Measurements from ENCODE around the gene BEND2. TPM values are rescaled to one million over a fixed set of nuclear protein-coding genes. Genes with fewer than 3 reads are reported as not detected.

The BEND2 gene
- total and polyA plus RNA-seq, 5 donors from 2014 or later: 0.91 TPM; not detected in 4

DNA sequence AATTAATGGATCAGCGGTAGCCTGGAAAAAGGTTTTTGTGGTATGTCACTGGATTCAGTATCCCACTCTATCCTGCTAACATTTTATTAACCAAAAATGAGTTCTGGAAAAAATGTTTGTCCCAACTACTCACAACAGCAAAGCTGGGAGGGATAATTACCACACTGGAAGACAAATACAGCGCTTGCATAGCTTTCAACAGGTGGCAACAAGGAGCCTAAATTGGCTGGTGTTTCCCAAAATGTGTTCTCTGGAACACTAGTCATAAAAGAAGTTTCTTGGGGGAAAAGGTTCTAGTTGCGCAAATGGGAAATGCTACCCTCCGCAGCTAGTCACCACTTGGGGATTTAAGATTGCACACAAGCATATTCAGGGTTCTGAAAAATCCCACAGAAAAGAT lies 54.6 kb downstream of the BEND2 start:
- Histone ChIP-seq H3K4me1 (ENCODE audit: control insufficient read depth, insufficient read depth, low read length, poor library complexity, severe bottlenecking) (no peaks in the 10 kb centered on the region), H3K27me3 (ENCODE audit: control insufficient read depth, insufficient read depth, low read length) (no peaks in the 10 kb centered on the region), H3K27ac (ENCODE audit: insufficient read depth, low read length, poor library complexity, severe bottlenecking) (no peak overlapping the region), H3K36me3 (ENCODE audit: control insufficient read depth, insufficient read depth, low read length) (no peaks in the 10 kb centered on the region), H3K9me3 (ENCODE audit: control insufficient read depth in 2 of 2, low read length in 2 of 2) (no peaks in the 10 kb centered on the region), H3K4me3 (ENCODE audit: low read depth, low read length) (no peak overlapping the region)
- no peaks in the 10 kb centered on the region for H3K4me1 Mint-ChIP-seq
- no peaks in the 10 kb centered on the region for H3K36me3 Mint-ChIP-seq
- DNase-seq: no peak
- H3K27ac Mint-ChIP-seq: no peak overlapping the region
- ATAC-seq (ENCODE audit: low read depth in 2 of 2): no peak
- H3K27me3 Mint-ChIP-seq: no peaks in the 10 kb centered on the region
- no peak overlapping the region for H3K4me3 Mint-ChIP-seq
- no peaks in the 10 kb centered on the region for H3K9me3 Mint-ChIP-seq

GRCh38 chrX:18160369-18160768 lies 60.3 kb downstream of the BEND2 start:
- H3K36me3 ChIP-seq (ENCODE audit: control insufficient read depth, insufficient read depth, low read length): no peaks in the 10 kb centered on the region
- DNase-seq (no peak), ATAC-seq (ENCODE audit: low read depth in 2 of 2) (no peak)
- no peaks in the 10 kb centered on the region for H3K4me1 ChIP-seq (ENCODE audit: control insufficient read depth, insufficient read depth, low read length, poor library complexity, severe bottlenecking)
- H3K4me3 ChIP-seq (ENCODE audit: low read depth, low read length): no peak overlapping the region
- no peaks in the 10 kb centered on the region for H3K36me3 Mint-ChIP-seq
- H3K27me3 Mint-ChIP-seq: no peaks in the 10 kb centered on the region
- H3K9me3 ChIP-seq (ENCODE audit: control insufficient read depth in 2 of 2, low read length in 2 of 2): no peaks in the 10 kb centered on the region
- H3K27ac Mint-ChIP-seq: no peak overlapping the region
- no peak overlapping the region for H3K27ac ChIP-seq (ENCODE audit: insufficient read depth, low read length, poor library complexity, severe bottlenecking)
- H3K27me3 ChIP-seq (ENCODE audit: control insufficient read depth, insufficient read depth, low read length): no peaks in the 10 kb centered on the region
- H3K9me3 Mint-ChIP-seq: peaks cover 0 to 4% (median 0%) of the 10 kb centered on the region in 7 donors
- H3K4me1 Mint-ChIP-seq: no peaks in the 10 kb centered on the region
- H3K4me3 Mint-ChIP-seq: no peak overlapping the region

DNA sequence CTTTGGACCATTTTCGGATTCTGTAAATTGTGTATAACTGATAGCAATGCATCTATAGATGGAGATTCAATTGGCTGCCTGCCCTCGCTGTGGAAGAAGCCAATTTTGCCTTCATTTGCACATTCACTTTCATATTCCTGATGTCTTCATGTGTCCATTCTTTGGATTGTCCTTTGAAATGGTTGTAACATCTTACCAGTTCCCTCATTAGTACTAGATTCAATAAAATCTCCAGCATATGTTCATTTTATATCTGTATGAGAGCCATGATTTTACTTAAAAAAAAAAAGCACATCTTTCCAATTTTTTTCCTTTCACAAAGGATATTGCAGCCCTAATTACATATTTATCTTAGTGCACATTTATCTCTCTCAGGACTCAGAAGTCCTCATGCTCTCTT lies 61.7 kb downstream of the BEND2 start:
- no peaks in the 10 kb centered on the region for H3K27me3 ChIP-seq (ENCODE audit: control insufficient read depth, insufficient read depth, low read length)
- Mint-ChIP-seq H3K27ac (no peak overlapping the region), H3K9me3 (peaks cover 0 to 4% (median 0%) of the 10 kb centered on the region in 7 donors), H3K4me3 (no peak overlapping the region), H3K4me1 (no peaks in the 10 kb centered on the region), H3K27me3 (no peaks in the 10 kb centered on the region), H3K36me3 (no peaks in the 10 kb centered on the region)
- H3K4me1 ChIP-seq (ENCODE audit: control insufficient read depth, insufficient read depth, low read length, poor library complexity, severe bottlenecking): no peaks in the 10 kb centered on the region
- DNase-seq (no peak), ATAC-seq (ENCODE audit: low read depth in 2 of 2) (no peak)
- no peak overlapping the region for H3K4me3 ChIP-seq (ENCODE audit: low read depth, low read length)
- no peak overlapping the region for H3K27ac ChIP-seq (ENCODE audit: insufficient read depth, low read length, poor library complexity, severe bottlenecking)
- no peaks in the 10 kb centered on the region for H3K9me3 ChIP-seq (ENCODE audit: control insufficient read depth in 2 of 2, low read length in 2 of 2)
- H3K36me3 ChIP-seq (ENCODE audit: control insufficient read depth, insufficient read depth, low read length): no peaks in the 10 kb centered on the region

DNA sequence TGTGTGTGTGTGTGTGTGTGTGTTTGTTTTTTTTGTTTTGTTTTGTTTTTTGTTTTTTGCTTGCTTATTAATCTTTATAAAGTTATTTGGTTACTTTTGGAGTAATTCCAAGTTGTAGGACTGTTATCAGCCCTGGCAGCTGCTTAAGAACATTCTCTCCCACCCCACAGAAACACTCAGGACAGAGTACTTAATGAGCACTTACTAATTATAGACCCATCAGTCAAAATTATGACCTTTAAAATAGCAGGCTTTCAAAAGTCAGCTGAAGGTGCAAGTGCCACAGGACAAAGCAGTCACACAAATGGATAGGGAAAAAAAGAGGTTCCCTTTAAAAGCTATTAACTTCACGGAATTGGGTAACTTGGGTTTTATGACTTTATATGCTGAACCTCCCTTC lies 69.0 kb downstream of the BEND2 start:
- H3K4me1 Mint-ChIP-seq: no peaks in the 10 kb centered on the region
- H3K27me3 Mint-ChIP-seq: no peaks in the 10 kb centered on the region
- H3K36me3 Mint-ChIP-seq: no peaks in the 10 kb centered on the region
- H3K4me3 Mint-ChIP-seq: no peak overlapping the region
- Histone ChIP-seq H3K4me3 (ENCODE audit: low read depth, low read length) (no peak overlapping the region), H3K4me1 (ENCODE audit: control insufficient read depth, insufficient read depth, low read length, poor library complexity, severe bottlenecking) (no peaks in the 10 kb centered on the region), H3K27ac (ENCODE audit: insufficient read depth, low read length, poor library complexity, severe bottlenecking) (no peak overlapping the region), H3K9me3 (ENCODE audit: control insufficient read depth in 2 of 2, low read length in 2 of 2) (no peaks in the 10 kb centered on the region), H3K27me3 (ENCODE audit: control insufficient read depth, insufficient read depth, low read length) (no peaks in the 10 kb centered on the region), H3K36me3 (ENCODE audit: control insufficient read depth, insufficient read depth, low read length) (no peaks in the 10 kb centered on the region)
- ATAC-seq (ENCODE audit: low read depth in 2 of 2) (no peak), DNase-seq (no peak)
- peak overlapping the region in 1 of 3 donors; percentile 60 for H3K27ac Mint-ChIP-seq
- H3K9me3 Mint-ChIP-seq: peaks cover 0 to 4% (median 0%) of the 10 kb centered on the region in 7 donors

- Histone ChIP-seq H3K36me3 (ENCODE audit: control insufficient read depth, insufficient read depth, low read length) (no peaks in the 10 kb centered on the region), H3K4me1 (ENCODE audit: control insufficient read depth, insufficient read depth, low read length, poor library complexity, severe bottlenecking) (no peaks in the 10 kb centered on the region), H3K27ac (ENCODE audit: insufficient read depth, low read length, poor library complexity, severe bottlenecking) (no peak overlapping the region), H3K27me3 (ENCODE audit: control insufficient read depth, insufficient read depth, low read length) (no peaks in the 10 kb centered on the region), H3K4me3 (ENCODE audit: low read depth, low read length) (no peak overlapping the region), H3K9me3 (ENCODE audit: control insufficient read depth in 2 of 2, low read length in 2 of 2) (no peaks in the 10 kb centered on the region)
- H3K27ac Mint-ChIP-seq: no peak overlapping the region
- no peaks in the 10 kb centered on the region for H3K27me3 Mint-ChIP-seq
- no peak for DNase-seq
- ATAC-seq (ENCODE audit: low read depth in 2 of 2): no peak
- H3K4me1 Mint-ChIP-seq: no peaks in the 10 kb centered on the region
- no peaks in the 10 kb centered on the region for H3K36me3 Mint-ChIP-seq
- H3K9me3 Mint-ChIP-seq: peaks cover 0 to 4% (median 0%) of the 10 kb centered on the region in 7 donors
- H3K4me3 Mint-ChIP-seq: no peak overlapping the region
These were observed 69.5 kb downstream of the BEND2 start for GRCh38 chrX:18151157-18151556.

DNA sequence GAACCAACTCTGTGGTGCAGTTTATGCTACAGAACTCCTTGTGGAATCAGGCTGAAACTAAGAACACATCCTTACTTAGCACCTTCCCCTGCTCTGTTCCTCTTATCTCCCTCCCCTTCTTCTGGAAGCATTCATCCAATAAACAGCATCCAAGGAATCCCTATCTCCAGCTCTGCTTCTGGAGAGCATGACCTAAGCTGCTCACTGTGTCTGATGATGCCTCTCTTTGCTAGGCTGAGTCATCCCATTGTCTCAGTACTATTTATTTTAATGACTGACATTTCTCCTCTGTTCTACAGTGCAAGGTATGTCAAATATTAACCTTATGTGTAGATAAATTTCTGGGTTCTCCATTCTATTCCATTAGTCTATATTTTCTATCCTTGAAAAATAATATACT lies 71.2 kb downstream of the BEND2 start:
- no peak for ATAC-seq (ENCODE audit: low read depth in 2 of 2)
- Histone ChIP-seq H3K27ac (ENCODE audit: insufficient read depth, low read length, poor library complexity, severe bottlenecking) (no peak overlapping the region), H3K9me3 (ENCODE audit: control insufficient read depth in 2 of 2, low read length in 2 of 2) (no peaks in the 10 kb centered on the region), H3K27me3 (ENCODE audit: control insufficient read depth, insufficient read depth, low read length) (no peaks in the 10 kb centered on the region), H3K36me3 (ENCODE audit: control insufficient read depth, insufficient read depth, low read length) (no peaks in the 10 kb centered on the region), H3K4me1 (ENCODE audit: control insufficient read depth, insufficient read depth, low read length, poor library complexity, severe bottlenecking) (no peaks in the 10 kb centered on the region), H3K4me3 (ENCODE audit: low read depth, low read length) (no peak overlapping the region)
- H3K9me3 Mint-ChIP-seq: peaks cover 0 to 6% (median 0%) of the 10 kb centered on the region in 7 donors
- no peaks in the 10 kb centered on the region for H3K36me3 Mint-ChIP-seq
- no peak overlapping the region for H3K4me3 Mint-ChIP-seq
- H3K4me1 Mint-ChIP-seq: no peaks in the 10 kb centered on the region
- no peak overlapping the region for H3K27ac Mint-ChIP-seq
- DNase-seq: no peak
- no peaks in the 10 kb centered on the region for H3K27me3 Mint-ChIP-seq

DNA sequence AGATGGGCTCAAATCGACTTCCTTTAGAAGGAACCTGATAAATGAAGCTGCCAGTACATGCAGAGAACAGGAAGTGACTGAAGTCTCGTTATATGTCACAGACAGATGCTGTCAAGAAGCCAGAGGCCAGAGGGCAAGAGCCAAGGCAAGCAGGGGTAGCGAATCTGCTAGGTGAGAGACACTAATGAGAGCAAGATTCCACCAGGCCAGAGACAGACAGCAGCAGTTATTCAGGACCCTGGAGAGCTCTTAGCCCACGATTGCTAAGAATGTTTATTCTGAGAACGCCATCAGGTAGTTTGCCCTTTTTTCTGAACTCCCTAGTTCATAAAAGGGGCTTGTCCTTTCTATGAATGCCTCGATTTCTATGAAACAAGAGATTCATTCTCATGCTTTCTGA lies 73.7 kb downstream of the BEND2 start:
- DNase-seq: peak in 2 of 3 donors; percentile 2 to 7
- H3K4me3 Mint-ChIP-seq: no peak overlapping the region
- H3K27ac Mint-ChIP-seq: no peak overlapping the region
- no peaks in the 10 kb centered on the region for H3K27me3 ChIP-seq (ENCODE audit: control insufficient read depth, insufficient read depth, low read length)
- H3K4me1 Mint-ChIP-seq: no peaks in the 10 kb centered on the region
- no peaks in the 10 kb centered on the region for H3K36me3 ChIP-seq (ENCODE audit: control insufficient read depth, insufficient read depth, low read length)
- no peaks in the 10 kb centered on the region for H3K4me1 ChIP-seq (ENCODE audit: control insufficient read depth, insufficient read depth, low read length, poor library complexity, severe bottlenecking)
- no peaks in the 10 kb centered on the region for H3K36me3 Mint-ChIP-seq
- H3K9me3 Mint-ChIP-seq: peaks cover 0 to 8% (median 0%) of the 10 kb centered on the region in 7 donors
- no peaks in the 10 kb centered on the region for H3K27me3 Mint-ChIP-seq
- H3K27ac ChIP-seq (ENCODE audit: insufficient read depth, low read length, poor library complexity, severe bottlenecking): no peak overlapping the region
- no peaks in the 10 kb centered on the region for H3K9me3 ChIP-seq (ENCODE audit: control insufficient read depth in 2 of 2, low read length in 2 of 2)
- no peak for ATAC-seq (ENCODE audit: low read depth in 2 of 2)
- H3K4me3 ChIP-seq (ENCODE audit: low read depth, low read length): no peak overlapping the region

- no peaks in the 10 kb centered on the region for H3K27me3 Mint-ChIP-seq
- Histone ChIP-seq H3K27ac (ENCODE audit: insufficient read depth, low read length, poor library complexity, severe bottlenecking) (no peak overlapping the region), H3K27me3 (ENCODE audit: control insufficient read depth, insufficient read depth, low read length) (no peaks in the 10 kb centered on the region), H3K36me3 (ENCODE audit: control insufficient read depth, insufficient read depth, low read length) (no peaks in the 10 kb centered on the region), H3K4me3 (ENCODE audit: low read depth, low read length) (no peak overlapping the region), H3K9me3 (ENCODE audit: control insufficient read depth in 2 of 2, low read length in 2 of 2) (no peaks in the 10 kb centered on the region), H3K4me1 (ENCODE audit: control insufficient read depth, insufficient read depth, low read length, poor library complexity, severe bottlenecking) (no peaks in the 10 kb centered on the region)
- no peaks in the 10 kb centered on the region for H3K36me3 Mint-ChIP-seq
- no peak overlapping the region for H3K27ac Mint-ChIP-seq
- no peak for ATAC-seq (ENCODE audit: low read depth in 2 of 2)
- no peak overlapping the region for H3K4me3 Mint-ChIP-seq
- DNase-seq: no peak
- H3K4me1 Mint-ChIP-seq: no peaks in the 10 kb centered on the region
- peaks cover 0 to 3% (median 0%) of the 10 kb centered on the region in 7 donors for H3K9me3 Mint-ChIP-seq
These were observed 74.7 kb downstream of the BEND2 start for GRCh38 chrX:18146009-18146408.
